RPMI8226 (cell line): ENCODE data around the gene MRPL28.
"Not testable (repeated sequence)": the region's sequence is repeated elsewhere in the genome, so short reads cannot be mapped to it uniquely, and the experiment has no call there.

Experiments used
- DNase-seq: peaks from one replicate; pipeline ENCODE4 v3.0.0-alpha.2; 2015

The MRPL28 gene

GRCh38 chr16:373020-373598 is 2.8 kb upstream of the MRPL28 start:
- DNase-seq = no peak

- no peak for DNase-seq
These were observed 2.1 kb upstream of the MRPL28 start for GRCh38 chr16:372302-372983.

GRCh38 chr16:371515-372301 is 1.4 kb upstream of the MRPL28 start:
- DNase-seq = no peak

- no peak for DNase-seq
These were observed 709 bp upstream of the MRPL28 start for GRCh38 chr16:370979-371514.

- no peak for DNase-seq
These were observed 387 bp downstream of the MRPL28 start for GRCh38 chr16:369866-370436.

- DNase-seq = no peak
These were observed 968 bp downstream of the MRPL28 start for GRCh38 chr16:369275-369865.

GRCh38 chr16:368388-369158 is 1.8 kb downstream of the MRPL28 start:
- DNase-seq = no peak

GRCh38 chr16:367333-367903 is 2.9 kb downstream of the MRPL28 start:
- no peak for DNase-seq

GRCh38 chr16:366476-366875 is 3.9 kb downstream of the MRPL28 start:
- no peak for DNase-seq

GRCh38 chr16:364595-365491 is 5.5 kb downstream of the MRPL28 start:
- DNase-seq = peak; percentile 31

GRCh38 chr16:363766-364490 is 6.4 kb downstream of the MRPL28 start:
- DNase-seq = no peak

GRCh38 chr16:363110-363765 is 7.1 kb downstream of the MRPL28 start:
- no peak for DNase-seq

- not testable (repeated sequence) for DNase-seq
These were observed 7.7 kb downstream of the MRPL28 start for GRCh38 chr16:362702-362999.

GRCh38 chr16:361872-362701 is 8.3 kb downstream of the MRPL28 start:
- DNase-seq = peak; percentile 94

- no peak for DNase-seq
These were observed 8.9 kb downstream of the MRPL28 start for GRCh38 chr16:361341-361871.

GRCh38 chr16:360698-361336 is 9.5 kb downstream of the MRPL28 start:
- no peak for DNase-seq

- DNase-seq = no peak
These were observed 10.3 kb downstream of the MRPL28 start for GRCh38 chr16:359871-360697.
